GM12873 (cell line): Measurements from ENCODE around the gene ADAP1.

Source experiments
- TF ChIP-seq, protein P1 (sequence below): IDR thresholded peaks from 2 replicates; pipeline ENCODE4 v1.5.1; 2012; ENCODE audit warnings: low read depth, mild to moderate bottlenecking, moderate library complexity, low read length, control low read depth; ENCODE audit not compliant: insufficient read depth; ENCODE audit errors: missing control alignments

ADAP1 gene

DNA sequence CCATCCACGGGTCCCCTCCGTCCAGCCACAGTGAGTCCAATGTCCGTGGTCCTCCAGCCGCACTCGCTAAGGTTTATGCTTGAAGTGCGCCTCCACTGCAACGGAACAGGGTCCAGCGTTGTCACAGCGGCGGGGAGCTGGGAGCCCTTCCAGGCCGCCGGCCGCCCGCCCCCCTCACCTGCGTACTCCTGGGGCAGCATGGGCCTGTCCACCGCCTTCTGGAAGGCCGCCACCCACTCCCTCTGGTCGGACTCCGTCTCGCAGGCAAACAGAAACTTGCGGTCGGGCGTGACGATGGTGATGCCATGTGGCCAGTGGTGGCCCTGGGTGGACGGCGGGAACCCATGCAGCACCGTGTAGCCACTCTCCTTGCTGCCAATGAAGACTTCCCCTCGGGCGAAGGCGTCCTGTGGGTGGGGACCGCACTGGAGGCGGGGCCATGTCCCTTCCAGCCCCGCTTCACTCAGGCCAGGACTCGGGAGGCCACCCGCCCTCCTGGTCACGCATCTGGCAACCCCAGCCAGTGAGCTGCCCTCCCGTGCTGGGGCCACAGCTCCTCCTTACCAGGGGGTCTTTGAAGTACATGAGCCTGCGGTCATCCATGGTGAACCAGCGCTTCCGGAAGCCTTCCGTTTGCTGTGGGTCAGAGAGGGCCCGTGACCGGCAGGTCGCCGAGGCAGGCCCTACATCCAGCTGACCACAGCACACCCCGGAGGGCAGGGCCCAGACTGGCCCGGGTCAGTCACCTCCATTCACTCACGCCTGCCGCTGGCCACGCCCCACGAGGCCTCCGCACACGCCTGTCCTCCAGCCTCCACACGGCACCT is 55.4 kb downstream of the ADAP1 start:
- TF ChIP-seq, protein P1, sequence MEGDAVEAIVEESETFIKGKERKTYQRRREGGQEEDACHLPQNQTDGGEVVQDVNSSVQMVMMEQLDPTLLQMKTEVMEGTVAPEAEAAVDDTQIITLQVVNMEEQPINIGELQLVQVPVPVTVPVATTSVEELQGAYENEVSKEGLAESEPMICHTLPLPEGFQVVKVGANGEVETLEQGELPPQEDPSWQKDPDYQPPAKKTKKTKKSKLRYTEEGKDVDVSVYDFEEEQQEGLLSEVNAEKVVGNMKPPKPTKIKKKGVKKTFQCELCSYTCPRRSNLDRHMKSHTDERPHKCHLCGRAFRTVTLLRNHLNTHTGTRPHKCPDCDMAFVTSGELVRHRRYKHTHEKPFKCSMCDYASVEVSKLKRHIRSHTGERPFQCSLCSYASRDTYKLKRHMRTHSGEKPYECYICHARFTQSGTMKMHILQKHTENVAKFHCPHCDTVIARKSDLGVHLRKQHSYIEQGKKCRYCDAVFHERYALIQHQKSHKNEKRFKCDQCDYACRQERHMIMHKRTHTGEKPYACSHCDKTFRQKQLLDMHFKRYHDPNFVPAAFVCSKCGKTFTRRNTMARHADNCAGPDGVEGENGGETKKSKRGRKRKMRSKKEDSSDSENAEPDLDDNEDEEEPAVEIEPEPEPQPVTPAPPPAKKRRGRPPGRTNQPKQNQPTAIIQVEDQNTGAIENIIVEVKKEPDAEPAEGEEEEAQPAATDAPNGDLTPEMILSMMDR: no peak

DNA sequence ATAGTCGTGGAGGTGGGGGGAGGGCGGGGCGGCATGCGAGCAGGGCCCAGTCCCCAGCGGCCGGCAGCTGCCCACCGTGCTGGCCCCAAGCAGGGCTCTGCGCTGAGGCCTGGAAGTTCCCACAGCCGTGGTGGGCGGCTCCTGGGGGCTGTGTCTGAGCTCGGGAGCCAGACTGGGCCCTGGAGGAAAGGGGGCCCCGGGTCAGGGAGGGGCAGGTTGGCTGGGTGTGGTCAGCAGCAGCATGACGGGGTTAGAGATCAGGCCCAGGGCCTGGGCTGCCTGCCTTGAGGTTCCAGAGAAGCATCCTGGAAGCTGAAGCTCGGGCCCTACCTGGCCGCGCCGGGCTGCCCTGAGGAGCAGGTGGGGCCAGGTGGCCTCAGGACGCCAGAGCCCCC is 56.0 kb downstream of the ADAP1 start:
- TF ChIP-seq, protein P1: no peak

DNA sequence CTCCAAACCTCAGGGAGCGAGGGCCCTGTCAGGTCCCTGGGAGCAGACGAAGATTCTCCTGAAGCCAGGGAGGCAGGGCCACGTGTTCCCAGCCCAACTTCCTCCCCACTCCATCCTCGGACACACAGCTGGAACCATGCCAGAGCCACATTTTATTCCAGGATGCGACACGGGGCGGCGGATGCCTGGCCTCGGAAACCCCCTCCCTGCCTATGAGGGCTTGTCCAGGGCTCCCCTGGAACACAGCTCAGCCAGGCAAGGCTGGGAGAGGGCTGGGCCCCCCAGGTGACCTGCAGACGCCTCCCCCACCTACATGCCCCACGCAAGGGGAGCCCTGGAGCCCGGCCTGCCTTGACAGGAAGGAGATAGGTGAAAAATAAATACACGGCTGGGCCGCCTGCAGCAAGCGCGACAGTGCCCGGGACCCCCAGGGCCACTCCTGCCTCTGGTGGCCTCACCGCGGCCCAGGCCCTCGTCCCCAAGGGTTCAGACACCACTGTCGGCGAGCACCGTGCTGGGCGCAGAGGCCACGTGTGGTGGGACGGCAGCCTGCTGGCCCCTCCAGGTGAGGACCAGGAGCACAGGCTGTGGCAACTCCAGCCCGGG is 56.6 kb downstream of the ADAP1 start:
- TF ChIP-seq, protein P1: no peak

DNA sequence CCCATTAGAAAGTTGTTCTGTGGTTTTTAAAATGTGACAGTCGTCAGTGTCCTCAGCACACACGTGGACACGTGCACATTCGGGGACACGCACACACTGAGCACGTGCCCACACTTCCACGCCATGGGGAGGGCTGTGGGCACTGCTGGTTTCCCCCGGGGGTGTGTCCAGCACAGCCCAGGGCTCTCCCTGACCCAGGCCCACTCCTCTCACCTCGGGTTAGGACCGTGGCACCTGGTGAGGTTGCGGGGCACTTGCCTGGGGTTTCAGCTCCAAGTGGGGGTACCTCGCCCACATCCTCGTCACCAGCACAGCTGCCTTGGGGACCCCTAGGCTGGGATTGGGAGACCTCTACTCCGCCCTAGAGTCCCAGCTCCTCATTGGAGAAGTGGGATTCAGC is 57.4 kb downstream of the ADAP1 start:
- TF ChIP-seq, protein P1: no peak

DNA sequence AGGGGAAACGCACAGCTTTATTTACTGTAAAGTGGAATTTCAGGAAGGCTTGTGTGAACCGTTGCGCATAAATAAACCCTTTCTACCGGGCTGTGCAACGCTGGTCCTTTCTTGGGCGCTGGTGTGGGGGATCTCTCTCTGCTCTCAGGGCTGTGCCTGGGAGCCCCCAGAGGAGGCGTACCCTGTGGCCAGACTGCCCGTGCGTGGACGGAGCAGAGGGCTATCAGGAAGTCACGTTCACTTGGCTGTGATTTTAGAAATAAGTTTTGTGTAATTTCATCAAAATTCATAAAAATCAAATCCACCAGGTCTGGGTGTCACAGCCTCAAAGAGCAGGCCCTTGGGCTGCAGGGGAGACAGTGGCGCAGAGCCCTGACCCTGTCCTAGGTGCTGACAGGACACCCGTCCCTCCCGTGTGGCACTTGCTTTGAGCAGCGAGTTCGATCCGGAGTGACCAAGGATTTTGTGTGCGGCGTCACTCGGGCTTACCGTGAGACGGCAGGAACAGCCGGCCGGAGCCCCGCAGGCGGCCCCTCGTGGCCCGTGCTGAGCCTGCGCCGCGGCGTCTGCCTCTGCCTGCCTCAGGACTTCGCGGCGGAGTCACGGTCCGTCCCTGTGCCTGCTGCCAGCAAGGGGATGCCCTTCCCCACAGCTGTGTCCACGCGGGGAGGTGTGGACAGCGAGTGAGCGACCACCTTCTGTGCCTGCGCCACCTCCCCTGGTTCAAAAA is 58.0 kb downstream of the ADAP1 start:
- TF ChIP-seq, protein P1: no peak

DNA sequence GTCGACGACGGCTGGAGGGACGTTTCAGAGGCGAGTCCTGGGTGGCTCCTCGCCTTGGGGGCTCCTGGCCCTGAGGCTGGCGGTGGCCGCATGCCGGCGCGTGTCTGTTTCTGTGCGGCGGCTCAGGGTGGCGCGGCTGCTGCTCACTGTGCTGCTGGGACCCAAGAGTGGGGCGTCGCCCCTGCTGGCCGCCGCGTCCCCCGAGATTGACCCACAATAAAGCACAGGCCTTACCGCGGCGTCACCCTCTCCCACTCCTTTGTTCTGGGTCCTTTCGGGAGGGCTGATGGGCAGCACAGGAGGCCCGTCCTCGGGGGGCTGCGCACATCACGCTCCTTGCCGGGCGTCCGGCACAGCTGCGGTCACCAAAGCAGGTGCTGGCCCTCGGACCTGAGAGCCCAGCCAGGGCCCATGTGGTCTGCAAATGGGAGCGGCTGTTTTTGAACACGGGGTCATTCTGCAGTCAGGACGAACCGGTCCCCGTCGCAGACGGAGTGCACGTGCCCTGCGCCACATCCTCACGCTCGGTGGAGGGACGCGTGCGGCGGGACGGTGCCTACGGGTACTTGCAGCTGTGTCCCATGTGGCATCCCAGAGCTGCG is 58.9 kb downstream of the ADAP1 start:
- TF ChIP-seq, protein P1: no peak
